ENCODE measurements around the gene TNNC1. TPM values are rescaled to one million over a fixed set of nuclear protein-coding genes. Genes with fewer than 3 reads are reported as not detected.

Gene TNNC1
- total RNA-seq, 1 donor from 2014 or later = 12.4 TPM

DNA sequence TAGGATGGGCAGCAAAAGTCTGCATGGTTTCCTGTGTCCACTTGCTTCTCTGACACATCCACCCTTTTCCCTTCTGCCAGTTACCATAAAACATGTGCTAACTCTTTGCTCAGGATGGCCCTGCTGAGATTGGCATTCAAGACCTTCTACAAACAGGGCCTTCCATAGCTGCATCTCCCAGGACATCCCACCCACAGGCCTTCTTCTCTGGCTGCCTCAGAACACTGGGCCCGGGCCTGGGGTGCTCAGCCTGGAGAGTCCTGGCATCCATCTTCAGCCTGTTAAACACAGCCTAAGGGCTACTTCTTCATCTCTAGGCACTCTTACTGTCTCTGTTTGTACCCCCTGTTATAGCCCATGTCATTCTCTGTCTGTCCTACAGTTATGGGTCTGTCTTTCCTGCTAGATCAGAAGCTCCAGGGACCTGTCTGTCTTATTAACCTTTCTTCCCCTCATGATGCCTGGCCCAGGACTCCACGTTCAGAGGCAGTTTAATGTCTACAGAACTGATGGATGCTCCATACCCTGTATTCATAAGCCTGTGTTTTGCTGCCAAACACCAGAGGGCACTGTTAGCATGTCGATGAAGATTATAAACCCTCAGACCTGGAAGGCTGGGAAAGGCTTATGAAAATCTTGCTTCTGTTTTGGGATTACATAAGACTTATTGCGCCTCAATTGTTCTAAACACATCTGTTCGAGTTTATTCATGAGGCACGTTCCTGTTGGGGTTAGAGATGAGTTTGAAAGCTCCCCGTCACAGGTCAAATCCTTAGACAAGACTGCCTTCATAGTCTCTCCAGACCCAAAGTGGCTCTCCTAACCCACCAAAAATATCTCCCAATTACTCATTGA, 25.5 kb downstream of the TNNC1 start:
- peaks cover 4% of the 10 kb centered on the region for H3K4me1 Mint-ChIP-seq (ENCODE audit: low read depth, unreplicated experiment)
- no peak overlapping the region for H3K4me3 Mint-ChIP-seq (ENCODE audit: unreplicated experiment)
- H3K4me2 ChIP-seq (ENCODE audit: low read length) = no peak overlapping the region
- no peaks in the 10 kb centered on the region for H3K27me3 ChIP-seq (ENCODE audit: insufficient read depth, low read length)
- no peak for TF ChIP-seq EZH2 (IDR thresholded peaks at IDR 0.05; ENCODE audit: insufficient read depth, low read length)
- TF ChIP-seq, protein P1, sequence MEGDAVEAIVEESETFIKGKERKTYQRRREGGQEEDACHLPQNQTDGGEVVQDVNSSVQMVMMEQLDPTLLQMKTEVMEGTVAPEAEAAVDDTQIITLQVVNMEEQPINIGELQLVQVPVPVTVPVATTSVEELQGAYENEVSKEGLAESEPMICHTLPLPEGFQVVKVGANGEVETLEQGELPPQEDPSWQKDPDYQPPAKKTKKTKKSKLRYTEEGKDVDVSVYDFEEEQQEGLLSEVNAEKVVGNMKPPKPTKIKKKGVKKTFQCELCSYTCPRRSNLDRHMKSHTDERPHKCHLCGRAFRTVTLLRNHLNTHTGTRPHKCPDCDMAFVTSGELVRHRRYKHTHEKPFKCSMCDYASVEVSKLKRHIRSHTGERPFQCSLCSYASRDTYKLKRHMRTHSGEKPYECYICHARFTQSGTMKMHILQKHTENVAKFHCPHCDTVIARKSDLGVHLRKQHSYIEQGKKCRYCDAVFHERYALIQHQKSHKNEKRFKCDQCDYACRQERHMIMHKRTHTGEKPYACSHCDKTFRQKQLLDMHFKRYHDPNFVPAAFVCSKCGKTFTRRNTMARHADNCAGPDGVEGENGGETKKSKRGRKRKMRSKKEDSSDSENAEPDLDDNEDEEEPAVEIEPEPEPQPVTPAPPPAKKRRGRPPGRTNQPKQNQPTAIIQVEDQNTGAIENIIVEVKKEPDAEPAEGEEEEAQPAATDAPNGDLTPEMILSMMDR (IDR thresholded peaks at IDR 0.05; ENCODE audit: insufficient read depth, low read depth, low read length) = peak; percentile 93
- no peaks in the 10 kb centered on the region for H3K36me3 ChIP-seq (ENCODE audit: insufficient read depth, low read length)
- H4K20me1 ChIP-seq (ENCODE audit: insufficient read depth, low read length) = no peaks in the 10 kb centered on the region
- H3K9me3 ChIP-seq (ENCODE audit: insufficient read depth, low read depth, low read length) = no peaks in the 10 kb centered on the region
- FAIRE-seq (peak; percentile 98), DNase-seq (ENCODE audit: low read depth) (peak; percentile 51)
- H3K79me2 ChIP-seq (ENCODE audit: insufficient read depth, low read length) = no peaks in the 10 kb centered on the region
- H3K4me3 ChIP-seq (ENCODE audit: insufficient read depth, low read depth, low read length) = no peak overlapping the region
- no peak overlapping the region for H3K27ac Mint-ChIP-seq (ENCODE audit: unreplicated experiment)
- no peak overlapping the region for H3K9ac ChIP-seq (ENCODE audit: low read length)
- no peak overlapping the region for H2AFZ ChIP-seq (ENCODE audit: low read depth, low read length)
- H3K9me3 Mint-ChIP-seq (ENCODE audit: unreplicated experiment) = no peaks in the 10 kb centered on the region
- no peak overlapping the region for H3K27ac ChIP-seq (ENCODE audit: low read depth, low read length)
- H3K36me3 Mint-ChIP-seq (ENCODE audit: low read depth, unreplicated experiment) = no peaks in the 10 kb centered on the region
- H3K4me1 ChIP-seq (ENCODE audit: insufficient read depth, low read length) = peaks cover 5% of the 10 kb centered on the region
- peaks cover 8% of the 10 kb centered on the region for H3K27me3 Mint-ChIP-seq (ENCODE audit: low read depth, unreplicated experiment)

DNA sequence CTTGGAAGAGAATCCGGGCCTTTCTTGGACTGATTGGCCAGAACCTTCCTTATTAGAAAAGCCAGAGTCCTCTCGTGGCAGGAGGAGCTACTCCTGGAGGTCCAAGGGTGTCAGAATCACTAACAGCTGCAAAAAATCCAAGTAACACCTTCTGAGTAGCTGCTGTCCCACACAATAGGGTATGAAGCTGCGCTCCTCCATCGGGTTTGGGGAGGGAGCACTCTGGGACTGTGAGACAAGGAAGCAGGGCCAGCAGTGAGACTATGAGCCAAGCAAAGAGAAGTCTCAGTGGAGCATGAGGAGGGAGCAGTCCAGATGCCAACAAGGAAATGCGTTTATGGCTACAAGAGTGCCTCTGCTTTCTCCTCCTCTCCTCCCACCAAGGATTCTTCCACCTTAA, 30.7 kb downstream of the TNNC1 start:
- Histone ChIP-seq H2AFZ (ENCODE audit: low read depth, low read length) (no peak overlapping the region), H3K36me3 (ENCODE audit: insufficient read depth, low read length) (no peaks in the 10 kb centered on the region), H3K27me3 (ENCODE audit: insufficient read depth, low read length) (no peaks in the 10 kb centered on the region), H3K4me2 (ENCODE audit: low read length) (no peak overlapping the region), H3K9me3 (ENCODE audit: insufficient read depth, low read depth, low read length) (no peaks in the 10 kb centered on the region), H4K20me1 (ENCODE audit: insufficient read depth, low read length) (no peaks in the 10 kb centered on the region), H3K9ac (ENCODE audit: low read length) (no peak overlapping the region), H3K27ac (ENCODE audit: low read depth, low read length) (no peak overlapping the region), H3K79me2 (ENCODE audit: insufficient read depth, low read length) (no peaks in the 10 kb centered on the region), H3K4me1 (ENCODE audit: insufficient read depth, low read length) (no peaks in the 10 kb centered on the region), H3K4me3 (ENCODE audit: insufficient read depth, low read depth, low read length) (no peak overlapping the region)
- H3K27me3 Mint-ChIP-seq (ENCODE audit: low read depth, unreplicated experiment) = peaks cover 13% of the 10 kb centered on the region
- no peak for TF ChIP-seq EZH2 (IDR thresholded peaks at IDR 0.05; ENCODE audit: insufficient read depth, low read length)
- TF ChIP-seq, protein P1 (IDR thresholded peaks at IDR 0.05; ENCODE audit: insufficient read depth, low read depth, low read length) = no peak
- no peaks in the 10 kb centered on the region for H3K4me1 Mint-ChIP-seq (ENCODE audit: low read depth, unreplicated experiment)
- DNase-seq (ENCODE audit: low read depth) (no peak), FAIRE-seq (no peak)
- H3K27ac Mint-ChIP-seq (ENCODE audit: unreplicated experiment) = no peak overlapping the region
- no peak overlapping the region for H3K4me3 Mint-ChIP-seq (ENCODE audit: unreplicated experiment)
- no peaks in the 10 kb centered on the region for H3K9me3 Mint-ChIP-seq (ENCODE audit: unreplicated experiment)
- H3K36me3 Mint-ChIP-seq (ENCODE audit: low read depth, unreplicated experiment) = peaks cover 4% of the 10 kb centered on the region

DNA sequence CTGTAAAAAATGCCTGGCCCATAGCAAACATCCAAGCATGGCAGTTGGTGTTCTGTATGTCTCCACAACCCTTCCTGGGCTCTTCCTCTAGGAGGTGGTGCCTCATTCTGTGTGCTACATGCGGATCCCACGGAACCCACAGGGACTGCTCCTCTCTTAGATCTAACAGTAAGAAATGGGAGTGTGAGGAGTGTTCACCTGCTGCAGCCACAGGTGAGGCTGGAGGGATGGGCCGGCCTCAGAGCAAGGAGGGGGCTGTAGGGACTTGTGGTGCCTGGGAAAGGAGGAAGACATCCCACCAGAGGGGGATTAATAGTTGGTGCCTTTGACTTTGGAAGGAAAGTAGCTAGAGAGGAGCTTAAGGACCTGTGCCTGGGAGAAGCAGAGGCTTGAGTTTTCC, 31.2 kb downstream of the TNNC1 start:
- H3K9ac ChIP-seq (ENCODE audit: low read length) = no peak overlapping the region
- no peak overlapping the region for H3K4me2 ChIP-seq (ENCODE audit: low read length)
- H2AFZ ChIP-seq (ENCODE audit: low read depth, low read length) = no peak overlapping the region
- TF ChIP-seq, protein P1 (IDR thresholded peaks at IDR 0.05; ENCODE audit: insufficient read depth, low read depth, low read length) = no peak
- TF ChIP-seq EZH2 (IDR thresholded peaks at IDR 0.05; ENCODE audit: insufficient read depth, low read length) = no peak
- H3K27me3 Mint-ChIP-seq (ENCODE audit: low read depth, unreplicated experiment) = peaks cover 13% of the 10 kb centered on the region
- H3K4me3 ChIP-seq (ENCODE audit: insufficient read depth, low read depth, low read length) = no peak overlapping the region
- no peaks in the 10 kb centered on the region for H3K27me3 ChIP-seq (ENCODE audit: insufficient read depth, low read length)
- H3K36me3 ChIP-seq (ENCODE audit: insufficient read depth, low read length) = no peaks in the 10 kb centered on the region
- H3K4me3 Mint-ChIP-seq (ENCODE audit: unreplicated experiment) = no peak overlapping the region
- no peaks in the 10 kb centered on the region for H4K20me1 ChIP-seq (ENCODE audit: insufficient read depth, low read length)
- peaks cover 4% of the 10 kb centered on the region for H3K36me3 Mint-ChIP-seq (ENCODE audit: low read depth, unreplicated experiment)
- H3K79me2 ChIP-seq (ENCODE audit: insufficient read depth, low read length) = no peaks in the 10 kb centered on the region
- DNase-seq (ENCODE audit: low read depth) (no peak), FAIRE-seq (no peak)
- no peaks in the 10 kb centered on the region for H3K9me3 ChIP-seq (ENCODE audit: insufficient read depth, low read depth, low read length)
- H3K4me1 ChIP-seq (ENCODE audit: insufficient read depth, low read length) = no peaks in the 10 kb centered on the region
- no peaks in the 10 kb centered on the region for H3K9me3 Mint-ChIP-seq (ENCODE audit: unreplicated experiment)
- no peaks in the 10 kb centered on the region for H3K4me1 Mint-ChIP-seq (ENCODE audit: low read depth, unreplicated experiment)
- no peak overlapping the region for H3K27ac ChIP-seq (ENCODE audit: low read depth, low read length)
- no peak overlapping the region for H3K27ac Mint-ChIP-seq (ENCODE audit: unreplicated experiment)

All from astrocyte (in vitro differentiated cells and primary cell).